A549 (cell line): ENCODE results near the gene KBTBD7. TPM values are rescaled to one million over a fixed set of nuclear protein-coding genes. Genes with fewer than 3 reads are reported as not detected.

ENCODE experiments used
- ATAC-seq, 2 experiments: fragments of 200-7000 bp in 1 of 2; fragments of >200 bp in 1 of 2; cut with Nextera tagmentation in 1 of 2; cut with Tn5 transposase in 1 of 2; 3 replicates each; pipeline versions ENCODE4 v1.8.0 to v1.9.1; 2018 to 2020; ENCODE audit warnings: mild to moderate bottlenecking in 1 of 2, moderate library complexity in 1 of 2
- CTCF ChIA-PET: fragments of 300-600 bp; sonication (Branson Sonifier 250); formaldehyde crosslinking; extraction: SDS; loops from one replicate; lab custom pipeline; 2021; ENCODE audit warnings: antibody characterized with exemption, inconsistent platforms; lab: Yijun Ruan, JAX
- POLR2A ChIA-PET: fragments of 350-600 bp; formaldehyde crosslinking; extraction: SDS; loops from one replicate; lab custom pipeline; 2021; ENCODE audit warnings: antibody characterized with exemption, inconsistent platforms; lab: Yijun Ruan, JAX
- DNase-seq, 2 experiments: peaks; one replicate each; pipeline versions ENCODE4 v3.0.0 to v3.0.0-alpha.2; 2011 to 2016; ENCODE audit warnings: low read depth in 1 of 2, low spot score in 1 of 2
- FAIRE-seq: peaks from 2 replicates; lab custom pipeline; 2011; peaks lifted over from hg19 to GRCh38; lab: Jason Lieb, UNC
- H3K27ac ChIP-seq, 2 experiments: fragments of >200 bp; sonication (Bioruptor Twin); formaldehyde crosslinking; 3 replicates each; pipeline ENCODE4 v1.5.1; 2016 to 2017
- H3K4me1 ChIP-seq: fragments of >200 bp; sonication (Bioruptor Twin); formaldehyde crosslinking; 3 replicates; pipeline ENCODE4 v1.6.1; 2016
- H3K4me2 ChIP-seq: fragments of >200 bp; sonication (Bioruptor Twin); formaldehyde crosslinking; 3 replicates; pipeline ENCODE4 v1.6.1; 2016
- H3K4me3 ChIP-seq: fragments of >200 bp; sonication (Bioruptor Twin); formaldehyde crosslinking; 3 replicates; pipeline ENCODE4 v1.5.1; 2016
- H3K9me3 ChIP-seq: fragments of >200 bp; sonication (Bioruptor Twin); formaldehyde crosslinking; 3 replicates; pipeline ENCODE4 v1.6.1; 2016
- ATOH8 ChIP-seq: fragments of 250-450 bp; sonication (Bioruptor Pico); IDR thresholded peaks from 2 replicates; pipeline ENCODE4 v1.5.0; 2020; ENCODE audit warnings: low read depth, mild to moderate bottlenecking, moderate library complexity
- BHLHE40 ChIP-seq: IDR thresholded peaks from 2 replicates; pipeline ENCODE4 v1.6.1; 2012; ENCODE audit warnings: low read depth, low read length, inconsistent platforms
- CBX2 ChIP-seq: fragments of 200-600 bp; sonication (generic); IDR thresholded peaks from 2 replicates; pipeline ENCODE4 v1.6.1; 2016; ENCODE audit warnings: low read depth, mild to moderate bottlenecking, borderline replicate concordance
- CHD4 ChIP-seq: fragments of 200-600 bp; sonication (generic); IDR thresholded peaks from 2 replicates; pipeline ENCODE4 v1.6.1; 2016; ENCODE audit warnings: antibody characterized with exemption, mild to moderate bottlenecking, borderline replicate concordance
- EHF ChIP-seq: fragments of 250-450 bp; sonication (Bioruptor Pico); IDR thresholded peaks from 2 replicates; pipeline ENCODE4 v1.5.0; 2020; ENCODE audit warnings: mild to moderate bottlenecking
- EHMT2 ChIP-seq: fragments of 200-600 bp; sonication (generic); IDR thresholded peaks from 2 replicates; pipeline ENCODE4 v1.6.1; 2016; ENCODE audit warnings: antibody characterized with exemption, low read depth, mild to moderate bottlenecking, moderate library complexity
- EP300 ChIP-seq, 2 experiments: fragments of >200 bp; sonication (Bioruptor Twin); formaldehyde crosslinking; IDR thresholded peaks; 2 replicates in 1 of 2; 3 replicates in 1 of 2; pipeline ENCODE4 v1.6.1; 2016 to 2017
- ESRRA ChIP-seq: fragments of 150-350 bp; IDR thresholded peaks from 2 replicates; pipeline ENCODE4 v1.6.1; 2014; ENCODE audit warnings: mild to moderate bottlenecking, low read length, borderline replicate concordance
- HDAC2 ChIP-seq: fragments of 200-600 bp; sonication (generic); IDR thresholded peaks from 2 replicates; pipeline ENCODE4 v1.6.1; 2016
- HES2 ChIP-seq: fragments of >200 bp; sonication (Bioruptor Twin); formaldehyde crosslinking; IDR thresholded peaks from 2 replicates; pipeline ENCODE4 v1.6.1; 2016
- HEYL ChIP-seq: fragments of 250-450 bp; sonication (Bioruptor Pico); IDR thresholded peaks from 2 replicates; pipeline ENCODE4 v1.8.0; 2021; ENCODE audit warnings: mild to moderate bottlenecking, moderate library complexity
- HOXB5 ChIP-seq: fragments of 250-450 bp; sonication (Bioruptor Pico); IDR thresholded peaks from 2 replicates; pipeline ENCODE4 v1.5.0; 2020; ENCODE audit warnings: mild to moderate bottlenecking, moderate library complexity
- KDM1A ChIP-seq: fragments of 200-600 bp; sonication (generic); IDR thresholded peaks from 2 replicates; pipeline ENCODE4 v1.6.1; 2016; ENCODE audit warnings: low read depth, mild to moderate bottlenecking
- KDM5A ChIP-seq: fragments of 200-600 bp; sonication (generic); IDR thresholded peaks from 2 replicates; pipeline ENCODE4 v1.6.1; 2016; ENCODE audit warnings: antibody characterized with exemption, mild to moderate bottlenecking
- MAFK ChIP-seq: fragments of 450-650 bp; IDR thresholded peaks from 2 replicates; pipeline ENCODE4 v1.6.1; 2014; ENCODE audit not compliant: partially characterized antibody
- NR3C1 ChIP-seq: fragments of >200 bp; sonication (Bioruptor Twin); formaldehyde crosslinking; IDR thresholded peaks from 3 replicates; pipeline ENCODE4 v1.6.1; 2017
- PBX3 ChIP-seq: IDR thresholded peaks from 2 replicates; pipeline ENCODE4 v1.6.1; 2012
- POLR2A ChIP-seq: IDR thresholded peaks from 2 replicates; pipeline ENCODE4 v1.6.1; 2012; ENCODE audit warnings: mild to moderate bottlenecking, low read length
- REST ChIP-seq: fragments of 200-600 bp; sonication (generic); IDR thresholded peaks from 2 replicates; pipeline ENCODE4 v1.6.1; 2016; ENCODE audit warnings: antibody characterized with exemption, mild to moderate bottlenecking, moderate library complexity
- RNF2 ChIP-seq: fragments of 200-600 bp; sonication (generic); IDR thresholded peaks from 2 replicates; pipeline ENCODE4 v1.6.1; 2016; ENCODE audit warnings: low read depth, mild to moderate bottlenecking, antibody characterized with exemption, moderate library complexity, borderline replicate concordance
- ZC3H11A ChIP-seq: fragments of 450-650 bp; IDR thresholded peaks from 2 replicates; pipeline ENCODE4 v1.6.1; 2014; ENCODE audit warnings: antibody characterized with exemption, mild to moderate bottlenecking
- ZFP36 ChIP-seq: fragments of 450-650 bp; IDR thresholded peaks from 2 replicates; pipeline ENCODE4 v1.6.1; 2014; ENCODE audit warnings: borderline replicate concordance; ENCODE audit not compliant: partially characterized antibody
- WGBS: methylation state at CpG from one replicate; pipeline ENCODE4 v1.1.6; 2017; ENCODE audit errors: missing lambda C conversion rate; 5-methylcytosine and 5-hydroxymethylcytosine counted together
- polyA plus RNA-seq, 4 experiments: library from polyadenylated mRNA; depleted of rRNA in 3 of 4; stranded (reverse); fragments of >200 nt; fragmentation: RNase III in 1 of 4; extraction: RNeasy Plus Mini Kit Qiagen cat#74134 plus additional on column Dnase treatment in 1 of 4; gene quantifications; 2 replicates in 3 of 4; 3 replicates in 1 of 4; pipeline ENCODE4 v1.2.3, GENCODE V29; 2011 to 2017

The KBTBD7 gene
- polyA plus RNA-seq, 2 of the 4 experiments (the other 2 are of a cell fraction), result 3.2 to 4.4 TPM

- CTCF ChIA-PET, result no interaction called here
- DNase-seq (no peak), ATAC-seq (no peak), FAIRE-seq (no peak)
- H3K9me3 ChIP-seq, result no peaks in the 10 kb centered on the region
- H3K4me3 ChIP-seq, result no peak overlapping the region
- POLR2A ChIA-PET, result no interaction called here
- H3K4me1 ChIP-seq, result no peaks in the 10 kb centered on the region
- H3K4me2 ChIP-seq, result no peak overlapping the region
- WGBS, result 93% methylated on average over 4 of the region's 4 CpGs
- TF ChIP-seq EP300 (IDR thresholded peaks at IDR 0.05) (no peak), REST (no peak), CHD4 (no peak), PBX3 (no peak), RNF2 (no peak), ATOH8 (CRISPR knock-in tag) (no peak), HDAC2 (no peak), EHF (CRISPR knock-in tag) (no peak), EHMT2 (no peak), HOXB5 (CRISPR knock-in tag) (no peak), KDM1A (no peak), KDM5A (no peak), ZFP36 (no peak)
- H3K27ac ChIP-seq, result no peak overlapping the region
Measured at GRCh38 chr13:41241626-41242025, 47.3 kb upstream of the KBTBD7 start.

GRCh38 chr13:41236369-41236768 lies 42.0 kb upstream of the KBTBD7 start:
- FAIRE-seq, result no peak
- Histone ChIP-seq H3K4me1 (no peaks in the 10 kb centered on the region), H3K4me3 (no peak overlapping the region), H3K9me3 (no peaks in the 10 kb centered on the region), H3K27ac (no peak overlapping the region), H3K4me2 (no peak overlapping the region)
- ChIA-PET CTCF (no interaction called here), POLR2A (no interaction called here)
- 76% methylated on average over 1 of the region's 1 CpG for WGBS
- no peak for DNase-seq
- TF ChIP-seq HES2 (no peak), KDM1A (no peak), MAFK (no peak), CHD4 (no peak), BHLHE40 (no peak), HEYL (CRISPR knock-in tag) (no peak), NR3C1 (no peak), ZFP36 (no peak), POLR2A (no peak), CBX2 (no peak), ESRRA (no peak), KDM5A (no peak), ZC3H11A (no peak)
- ATAC-seq, result no peak
